ENCODE data around the gene MYCL.
"Not testable (repeated sequence)": the region's sequence is repeated elsewhere in the genome, so short reads cannot be mapped to it uniquely, and the experiment has no call there.

MYCL gene

GRCh38 chr1:39890273-39890672 is 11.4 kb downstream of the MYCL start:
- DNase-seq (ENCODE audit: low read depth): no peak

GRCh38 chr1:39886757-39887231 is 14.9 kb downstream of the MYCL start:
- DNase-seq (ENCODE audit: low read depth): peak; percentile 31

- no peak for DNase-seq (ENCODE audit: low read depth)
These were observed 16.2 kb downstream of the MYCL start for GRCh38 chr1:39885516-39885915.

- DNase-seq (ENCODE audit: low read depth): no peak
These were observed 19.6 kb downstream of the MYCL start for GRCh38 chr1:39882152-39882551.

GRCh38 chr1:39877980-39878956 is 23.4 kb downstream of the MYCL start:
- peak; percentile 45 for DNase-seq (ENCODE audit: low read depth)

- DNase-seq (ENCODE audit: low read depth): no peak
These were observed 24.4 kb downstream of the MYCL start for GRCh38 chr1:39877231-39877778.

GRCh38 chr1:39876144-39876543 is 25.6 kb downstream of the MYCL start:
- DNase-seq (ENCODE audit: low read depth): no peak

GRCh38 chr1:39872698-39873097 is 29.0 kb downstream of the MYCL start:
- DNase-seq (ENCODE audit: low read depth): peak; percentile 20

- no peak for DNase-seq (ENCODE audit: low read depth)
These were observed 29.9 kb downstream of the MYCL start for GRCh38 chr1:39871796-39872195.

- not testable (repeated sequence) for DNase-seq (ENCODE audit: low read depth)
These were observed 30.7 kb downstream of the MYCL start for GRCh38 chr1:39871043-39871442.

- not testable (repeated sequence) for DNase-seq (ENCODE audit: low read depth)
These were observed 32.1 kb downstream of the MYCL start for GRCh38 chr1:39869538-39870112.

GRCh38 chr1:39866767-39867166 is 35.0 kb downstream of the MYCL start:
- peak; percentile 87 for DNase-seq (ENCODE audit: low read depth)

GRCh38 chr1:39865762-39866161 is 36.0 kb downstream of the MYCL start:
- DNase-seq (ENCODE audit: low read depth): no peak

GRCh38 chr1:39863177-39863576 is 38.5 kb downstream of the MYCL start:
- DNase-seq (ENCODE audit: low read depth): no peak

GRCh38 chr1:39861003-39861402 is 40.7 kb downstream of the MYCL start:
- DNase-seq (ENCODE audit: low read depth): no peak

- DNase-seq (ENCODE audit: low read depth): no peak
These were observed 41.6 kb downstream of the MYCL start for GRCh38 chr1:39859859-39860812.

- no peak for DNase-seq (ENCODE audit: low read depth)
These were observed 43.4 kb downstream of the MYCL start for GRCh38 chr1:39858315-39858714.

GRCh38 chr1:39857126-39857878 is 44.4 kb downstream of the MYCL start:
- no peak for DNase-seq (ENCODE audit: low read depth)

- DNase-seq (ENCODE audit: low read depth): no peak
These were observed 47.0 kb downstream of the MYCL start for GRCh38 chr1:39854738-39855137.

GRCh38 chr1:39854314-39854713 is 47.4 kb downstream of the MYCL start:
- DNase-seq (ENCODE audit: low read depth): no peak

GRCh38 chr1:39852876-39853275 is 48.8 kb downstream of the MYCL start:
- DNase-seq (ENCODE audit: low read depth): no peak

Data from EH (cell line).